K562 (cell line): ENCODE data around the gene RALGPS1. TPM values are rescaled to one million over a fixed set of nuclear protein-coding genes. Genes with fewer than 3 reads are reported as not detected.

Experiments
- HIVEP1 ChIP-seq: fragments of 250-450 bp; sonication (Bioruptor Pico); IDR thresholded peaks from 2 replicates; pipeline ENCODE4 v1.4.0; 2020; ENCODE audit warnings: mild to moderate bottlenecking
- POLR3A ChIP-seq: IDR thresholded peaks from 2 replicates; pipeline ENCODE4 v1.6.1; 2011; ENCODE audit warnings: borderline replicate concordance, mild to moderate bottlenecking, moderate library complexity; ENCODE audit not compliant: insufficient read length, insufficient read depth; ENCODE audit errors: extremely low read depth
- TOE1 ChIP-seq, 2 experiments: fragments of 450-650 bp in 1 of 2; sonication (generic) in 1 of 2; formaldehyde crosslinking in 1 of 2; IDR thresholded peaks; 2 replicates each; pipeline versions ENCODE4 v1.7.1 to v1.8.0; 2016 to 2022; ENCODE audit warnings: borderline replicate concordance in 2 of 2, mild to moderate bottlenecking in 2 of 2, antibody characterized with exemption in 1 of 2, inconsistent platforms in 1 of 2, low read depth in 1 of 2, missing genetic modification reagents in 1 of 2, moderate library complexity in 1 of 2
- ZNF3 ChIP-seq: fragments of 250-450 bp; sonication (Bioruptor Pico); IDR thresholded peaks from 2 replicates; pipeline ENCODE4 v1.5.0; 2021; ENCODE audit warnings: mild to moderate bottlenecking, moderate library complexity
- polyA plus RNA-seq, 8 experiments: library from polyadenylated mRNA; depleted of rRNA in 4 of 8; stranded (reverse) in 5 of 8; unstranded in 3 of 8; fragments of >200 nt; fragmentation: Nextera tagmentation in 2 of 8; fragmentation: Illumina TruSeq in 1 of 8; extraction: Ambion mirVana in 2 of 8; extraction: Trizol in 1 of 8; gene quantifications; 2 replicates each; pipeline versions ENCODE4 v1.2.1 to v1.2.3, GENCODE V29; 2011 to 2014; ENCODE audit warnings: inconsistent platforms in 1 of 8, missing spikeins in 1 of 8
- total RNA-seq, 7 experiments: library from RNA; depleted of rRNA in 6 of 7; stranded (reverse); fragments of >200 nt in 6 of 7; fragmentation: Illumina TruSeq in 2 of 7; extraction: Trizol in 2 of 7; gene quantifications; 2 replicates each; pipeline versions ENCODE4 v1.2.1 to v1.2.3, GENCODE V29; 2011 to 2021; ENCODE audit warnings: low replicate concordance in 1 of 7
- TF ChIP-seq, protein P1 (sequence below): IDR thresholded peaks from 3 replicates; pipeline ENCODE4 v1.6.1; 2011; ENCODE audit warnings: borderline replicate concordance, mild to moderate bottlenecking, moderate library complexity; ENCODE audit not compliant: insufficient read length; ENCODE audit errors: extremely low read depth
- TF ChIP-seq, protein P2 (sequence below): fragments of 450-650 bp; formaldehyde crosslinking; IDR thresholded peaks from 2 replicates; pipeline ENCODE4 v1.4.0; 2020; ENCODE audit warnings: mild to moderate bottlenecking, moderate library complexity

The RALGPS1 gene
- total and polyA plus RNA-seq, 9 of the 15 experiments (the other 6 are each of a cell fraction or from before 2014, with no cell fraction given): 0.04 to 2.6 (median 1.5) TPM

DNA sequence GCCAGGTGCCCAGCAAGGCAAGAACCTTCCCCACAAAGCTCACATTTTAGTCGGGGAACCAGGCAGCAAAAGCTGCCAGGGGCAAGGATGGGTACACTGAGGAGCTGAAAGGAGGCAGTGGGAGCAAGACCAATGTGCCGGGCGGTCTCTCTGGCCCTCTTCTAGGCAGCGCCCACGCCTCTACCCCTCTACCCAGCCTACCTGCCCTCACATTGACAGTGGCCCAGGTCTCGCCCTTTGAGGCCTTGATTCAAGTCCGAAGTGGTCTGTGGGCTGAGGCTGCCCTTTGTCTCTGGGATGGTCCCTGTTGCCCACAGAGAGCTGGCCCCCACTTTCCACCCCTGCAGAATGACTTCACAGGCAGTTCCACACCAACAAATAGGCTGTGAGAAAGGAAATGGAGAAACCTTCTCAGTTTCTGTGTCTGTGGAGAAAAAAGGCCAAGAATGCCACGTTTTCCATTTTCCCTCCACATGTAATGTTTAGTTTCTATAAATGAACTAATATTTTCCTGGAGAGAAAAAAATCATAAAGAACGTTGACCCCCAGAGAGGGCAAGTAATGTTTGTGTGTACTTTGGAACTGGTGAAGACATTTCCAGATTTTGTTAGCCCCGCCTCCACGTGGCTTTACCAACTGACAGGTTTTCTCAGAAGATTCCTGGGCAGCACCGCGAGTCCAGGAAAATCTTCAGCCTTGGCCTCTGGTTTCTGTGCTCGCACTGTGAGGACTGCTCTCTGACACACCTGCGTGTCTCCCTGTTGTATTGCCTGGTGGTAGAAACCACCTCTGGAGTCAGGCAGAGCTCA is 265.3 kb downstream of the RALGPS1 start (continued):
- TF ChIP-seq, protein P1, sequence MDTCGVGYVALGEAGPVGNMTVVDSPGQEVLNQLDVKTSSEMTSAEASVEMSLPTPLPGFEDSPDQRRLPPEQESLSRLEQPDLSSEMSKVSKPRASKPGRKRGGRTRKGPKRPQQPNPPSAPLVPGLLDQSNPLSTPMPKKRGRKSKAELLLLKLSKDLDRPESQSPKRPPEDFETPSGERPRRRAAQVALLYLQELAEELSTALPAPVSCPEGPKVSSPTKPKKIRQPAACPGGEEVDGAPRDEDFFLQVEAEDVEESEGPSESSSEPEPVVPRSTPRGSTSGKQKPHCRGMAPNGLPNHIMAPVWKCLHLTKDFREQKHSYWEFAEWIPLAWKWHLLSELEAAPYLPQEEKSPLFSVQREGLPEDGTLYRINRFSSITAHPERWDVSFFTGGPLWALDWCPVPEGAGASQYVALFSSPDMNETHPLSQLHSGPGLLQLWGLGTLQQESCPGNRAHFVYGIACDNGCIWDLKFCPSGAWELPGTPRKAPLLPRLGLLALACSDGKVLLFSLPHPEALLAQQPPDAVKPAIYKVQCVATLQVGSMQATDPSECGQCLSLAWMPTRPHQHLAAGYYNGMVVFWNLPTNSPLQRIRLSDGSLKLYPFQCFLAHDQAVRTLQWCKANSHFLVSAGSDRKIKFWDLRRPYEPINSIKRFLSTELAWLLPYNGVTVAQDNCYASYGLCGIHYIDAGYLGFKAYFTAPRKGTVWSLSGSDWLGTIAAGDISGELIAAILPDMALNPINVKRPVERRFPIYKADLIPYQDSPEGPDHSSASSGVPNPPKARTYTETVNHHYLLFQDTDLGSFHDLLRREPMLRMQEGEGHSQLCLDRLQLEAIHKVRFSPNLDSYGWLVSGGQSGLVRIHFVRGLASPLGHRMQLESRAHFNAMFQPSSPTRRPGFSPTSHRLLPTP: no peak
- TF ChIP-seq HIVEP1 (no peak), TOE1 (IDR thresholded peaks at IDR 0.05; ENCODE audit: borderline replicate concordance) (no peak), TOE1 (CRISPR knock-in tag; IDR thresholded peaks at IDR 0.05; ENCODE audit: borderline replicate concordance, low read depth) (no peak), ZNF3 (CRISPR knock-in tag) (no peak), POLR3A (no peak)
- TF ChIP-seq, protein P2, sequence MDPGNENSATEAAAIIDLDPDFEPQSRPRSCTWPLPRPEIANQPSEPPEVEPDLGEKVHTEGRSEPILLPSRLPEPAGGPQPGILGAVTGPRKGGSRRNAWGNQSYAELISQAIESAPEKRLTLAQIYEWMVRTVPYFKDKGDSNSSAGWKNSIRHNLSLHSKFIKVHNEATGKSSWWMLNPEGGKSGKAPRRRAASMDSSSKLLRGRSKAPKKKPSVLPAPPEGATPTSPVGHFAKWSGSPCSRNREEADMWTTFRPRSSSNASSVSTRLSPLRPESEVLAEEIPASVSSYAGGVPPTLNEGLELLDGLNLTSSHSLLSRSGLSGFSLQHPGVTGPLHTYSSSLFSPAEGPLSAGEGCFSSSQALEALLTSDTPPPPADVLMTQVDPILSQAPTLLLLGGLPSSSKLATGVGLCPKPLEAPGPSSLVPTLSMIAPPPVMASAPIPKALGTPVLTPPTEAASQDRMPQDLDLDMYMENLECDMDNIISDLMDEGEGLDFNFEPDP: no peak
